Measurements from ENCODE around the gene ZNF502.
"Not testable (repeated sequence)": the region's sequence is repeated elsewhere in the genome, so short reads cannot be mapped to it uniquely, and the experiment has no call there.

DNA sequence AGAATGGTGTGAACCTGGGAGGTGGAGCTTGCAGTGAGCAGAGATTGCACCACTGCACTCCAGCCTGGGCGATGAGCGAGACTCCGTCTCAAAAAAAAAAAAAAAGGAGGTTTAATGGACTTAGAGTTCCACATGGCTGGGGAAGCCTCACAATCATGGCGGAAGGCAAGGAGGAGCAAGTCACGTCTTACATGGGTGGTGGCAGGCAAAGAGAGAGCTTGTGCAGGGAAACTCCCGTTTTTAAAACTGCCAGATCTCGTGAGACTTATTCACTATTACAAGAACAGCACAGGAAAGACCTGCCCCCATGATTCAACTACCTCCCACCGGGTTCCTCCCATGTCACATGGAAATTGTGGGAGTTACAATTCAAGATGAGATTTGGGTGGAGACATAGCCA is 39.0 kb upstream of the ZNF502 start:
- TF ChIP-seq CTCF (conservative IDR thresholded peaks at IDR 0.05; ENCODE audit: low read length); EZH2phosphoT487 (IDR thresholded peaks at IDR 0.05; ENCODE audit: borderline replicate concordance): not testable (repeated sequence)

All from Loucy (cell line).